HL-60/S4 treated with phorbol 12-myristate 13-acetate at 8.2 ng/mL for 4 days and 3 days (cell line): Measurements from ENCODE around the gene ATP5PF.
"Not testable (repeated sequence)": the region's sequence is repeated elsewhere in the genome, so short reads cannot be mapped to it uniquely, and the experiment has no call there.

Experiments
- in situ Hi-C: fragments of 300-500 bp; cut with MboI; formaldehyde crosslinking; loops from 2 replicates; pipeline ENCODE4 v1.15.0; 2022; ENCODE audit warnings: low sequenced_read_pairs

The ATP5PF gene

DNA sequence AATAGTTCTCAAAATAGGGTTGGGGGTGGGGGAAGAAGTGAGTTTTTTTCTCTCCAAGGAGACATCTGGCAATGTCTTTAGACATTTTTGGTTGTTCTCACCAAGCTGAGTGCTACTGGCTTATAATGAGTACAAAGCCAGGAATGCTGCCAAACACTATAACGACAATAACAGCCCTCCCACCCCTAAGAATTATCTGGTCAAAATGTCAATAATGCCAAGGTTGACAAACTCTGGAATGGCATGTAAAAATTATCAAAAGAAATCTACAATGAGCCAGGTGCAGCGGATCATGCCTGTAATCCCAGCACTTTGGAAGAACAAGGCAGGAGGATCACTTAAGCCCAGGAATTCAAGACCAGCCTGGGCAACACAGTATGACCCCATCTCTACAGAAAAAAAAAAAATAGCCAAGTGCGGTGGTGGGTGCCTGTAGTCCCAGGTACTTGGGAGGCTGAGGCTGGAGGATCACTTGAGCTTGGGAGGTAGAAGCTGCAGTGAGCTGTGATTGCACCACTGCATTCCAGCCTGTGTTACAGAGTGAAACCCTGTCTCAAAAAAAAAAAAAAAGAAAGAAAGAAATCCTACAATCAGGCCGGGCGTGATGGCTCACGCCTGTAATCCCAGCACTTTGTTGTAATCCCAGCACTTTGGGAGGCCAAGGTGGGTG is 2.5 kb downstream of the ATP5PF start:
- in situ Hi-C loops = loop anchor here (25.0 kb wide), 1 partner anchor 430 kb away; the partner anchor contains the start of gene APP

DNA sequence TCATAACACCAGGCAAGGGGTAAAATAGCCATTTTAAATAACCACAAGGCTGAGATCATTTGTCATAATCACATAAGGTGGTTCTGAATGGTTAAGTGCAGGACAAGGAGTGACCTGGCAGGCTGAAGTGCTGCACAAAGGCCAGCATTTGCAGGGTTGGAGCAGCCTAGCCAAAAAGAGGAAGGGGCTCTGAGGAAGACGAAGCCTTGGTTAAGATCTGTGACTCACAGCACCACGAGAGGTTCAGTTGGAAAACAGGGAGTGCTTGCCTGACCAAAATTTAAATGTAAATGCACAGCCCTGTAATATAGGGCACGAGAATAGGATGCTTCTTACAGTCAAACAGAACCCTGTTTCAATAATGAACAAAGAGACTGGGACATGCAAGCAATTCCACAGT is 12.1 kb downstream of the ATP5PF start:
- in situ Hi-C loops = loop anchor here (25.0 kb wide), 1 partner anchor 110 kb away; the partner anchor contains the start of gene MRPL39

DNA sequence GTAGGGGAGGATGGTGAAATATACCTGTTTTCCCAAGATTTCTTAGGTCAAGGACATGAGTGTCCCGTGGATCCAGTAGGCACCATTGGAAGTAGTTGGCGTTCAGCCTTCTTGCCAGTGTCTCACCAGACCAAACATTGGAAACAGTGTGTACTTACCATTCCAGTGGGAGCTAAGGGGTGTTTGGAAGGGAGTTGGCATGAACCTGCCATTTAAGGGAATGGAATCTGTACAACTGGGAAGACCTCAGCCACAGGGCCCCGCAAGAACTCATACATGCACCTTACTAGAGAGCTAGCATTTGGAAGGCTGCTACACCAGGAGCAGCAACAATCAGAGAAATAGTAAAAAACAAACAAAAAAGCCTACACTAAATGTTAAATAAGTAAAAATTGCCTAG is 12.7 kb downstream of the ATP5PF start:
- in situ Hi-C loops = loop anchor here (25.0 kb wide), 1 partner anchor 110 kb away; the partner anchor contains the start of gene MRPL39

DNA sequence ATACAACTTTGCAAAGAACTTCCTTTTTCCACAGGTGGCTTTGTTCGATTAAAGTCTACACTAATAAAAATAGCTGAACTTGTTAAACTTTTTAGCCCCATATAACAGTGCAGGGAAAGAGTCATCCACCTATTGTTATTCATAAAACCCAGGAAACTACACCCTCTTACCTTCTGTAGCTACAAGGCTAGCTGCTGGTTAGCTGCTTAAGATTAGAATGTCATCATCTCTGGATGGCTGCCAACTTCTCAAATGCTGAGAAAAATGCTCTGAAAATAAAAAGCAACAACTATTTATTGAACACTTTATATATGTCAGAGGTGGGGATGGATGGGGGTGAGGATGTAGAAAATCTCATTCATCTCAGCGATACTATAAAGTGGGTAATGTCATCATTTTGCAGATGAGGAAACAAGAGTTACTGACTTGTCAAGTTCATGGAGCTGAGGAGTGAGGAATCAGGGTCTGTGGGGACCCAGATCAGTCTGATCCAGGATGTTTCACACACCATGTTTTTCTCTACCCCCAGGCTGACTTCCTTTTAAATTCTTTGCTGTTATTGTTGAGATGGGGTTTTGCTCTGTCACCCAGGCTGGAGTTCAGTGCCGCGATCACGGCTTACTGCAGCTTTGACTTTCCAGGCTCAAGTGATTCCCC is 17.1 kb downstream of the ATP5PF start:
- in situ Hi-C loops = loop anchor here (25.0 kb wide), 1 partner anchor 105 kb away; the partner anchor contains the start of gene MRPL39

DNA sequence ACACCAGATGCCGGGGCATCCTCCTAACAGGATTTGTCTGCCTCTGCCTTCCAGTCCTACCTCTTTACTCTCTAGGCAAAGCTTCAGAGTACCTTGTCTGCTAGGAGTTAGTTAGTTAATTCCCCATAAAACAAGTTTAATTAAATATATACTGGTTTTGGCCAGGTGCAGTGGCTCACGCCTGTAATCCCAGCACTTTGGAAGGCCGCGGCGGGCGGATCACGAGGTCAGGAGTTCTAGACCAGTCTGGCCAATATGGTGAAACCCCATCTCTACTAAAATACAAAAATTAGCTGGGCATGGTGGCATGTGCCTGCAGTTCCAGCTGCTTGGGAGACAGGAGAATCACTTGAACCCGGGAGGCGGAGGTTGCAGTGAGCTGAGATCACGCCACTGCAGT is 20.6 kb downstream of the ATP5PF start:
- in situ Hi-C loops = loop anchor here (25.0 kb wide), 1 partner anchor 102 kb away; the partner anchor contains the start of gene MRPL39

DNA sequence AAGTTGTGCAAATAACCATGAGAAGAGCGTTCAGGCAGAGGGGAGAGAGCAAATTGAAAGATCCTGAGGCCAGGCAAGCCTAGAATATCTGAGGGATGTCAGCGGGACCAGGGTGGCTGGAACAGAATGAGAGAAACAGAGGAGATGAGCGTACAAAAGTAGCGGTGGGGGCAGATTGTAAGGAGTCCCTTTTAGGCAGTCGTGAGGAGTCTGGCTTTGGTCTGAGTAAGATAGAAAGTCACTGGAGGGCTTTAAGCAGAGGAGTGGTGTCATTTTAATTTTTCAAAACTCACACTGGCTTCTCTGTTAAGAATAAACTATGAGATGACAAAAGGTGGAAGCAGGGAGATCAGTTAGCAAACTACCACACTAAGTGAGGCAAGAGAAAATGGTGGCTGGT is 24.2 kb downstream of the ATP5PF start:
- in situ Hi-C loops = loop anchor here (25.0 kb wide), 1 partner anchor 98 kb away; the partner anchor contains the start of gene MRPL39

DNA sequence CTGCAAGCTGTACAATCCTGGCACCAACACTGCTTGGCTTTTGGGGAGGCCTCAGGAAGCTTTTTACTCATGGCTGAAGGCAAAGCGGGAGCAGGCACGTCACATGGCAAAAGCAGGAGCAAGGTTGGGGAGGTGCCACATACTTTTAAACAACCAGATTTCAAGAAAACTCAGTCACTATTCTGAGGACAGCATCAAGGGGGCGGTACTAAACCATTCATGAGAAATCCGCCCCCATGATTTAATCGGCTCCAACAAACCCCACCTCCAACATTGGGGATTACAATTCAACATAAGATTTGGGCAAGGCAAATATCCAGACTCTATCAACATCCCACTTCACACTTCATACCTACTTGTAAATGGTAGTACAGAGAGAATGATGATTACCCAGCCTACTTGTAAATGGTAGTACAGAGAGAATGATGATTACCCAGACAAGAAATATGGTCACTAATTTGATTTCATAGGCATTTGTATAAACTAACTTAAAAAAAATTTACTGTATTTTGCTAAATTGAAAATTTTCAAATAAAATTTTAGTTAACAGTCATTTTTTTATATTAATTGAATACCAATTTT is 24.9 kb downstream of the ATP5PF start:
- in situ Hi-C loops = loop anchor here (25.0 kb wide), 1 partner anchor 97 kb away; the partner anchor contains the start of gene MRPL39

DNA sequence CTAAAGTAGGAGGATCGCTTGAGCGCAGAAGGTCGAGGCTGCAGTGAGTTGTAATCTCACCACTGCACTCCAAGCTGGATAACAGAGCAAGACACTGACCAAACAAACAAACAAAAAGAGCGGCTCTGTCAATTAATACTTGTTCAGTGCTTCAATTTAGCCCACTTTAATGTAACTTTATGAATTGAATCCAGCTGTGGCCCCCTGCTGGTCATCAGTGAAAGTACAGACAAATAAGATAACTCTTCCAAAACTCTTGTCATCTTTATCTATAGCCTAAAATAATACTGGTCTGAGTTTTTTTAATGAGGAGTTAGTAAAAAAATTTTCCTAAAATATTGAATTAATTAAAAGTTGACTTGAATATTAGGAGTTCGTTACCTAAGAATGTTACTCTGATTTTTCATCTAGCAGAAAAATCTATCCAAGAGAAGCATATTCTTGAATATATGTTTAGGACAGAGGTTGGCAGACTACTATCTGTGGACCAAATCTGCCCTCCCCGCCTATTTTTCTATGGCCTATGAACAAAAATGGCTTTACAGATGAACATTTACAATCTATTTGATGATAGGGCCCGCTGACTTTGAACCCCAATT is 26.1 kb downstream of the ATP5PF start:
- in situ Hi-C loops = loop anchor here (25.0 kb wide), 1 partner anchor 96 kb away; the partner anchor contains the start of gene MRPL39

DNA sequence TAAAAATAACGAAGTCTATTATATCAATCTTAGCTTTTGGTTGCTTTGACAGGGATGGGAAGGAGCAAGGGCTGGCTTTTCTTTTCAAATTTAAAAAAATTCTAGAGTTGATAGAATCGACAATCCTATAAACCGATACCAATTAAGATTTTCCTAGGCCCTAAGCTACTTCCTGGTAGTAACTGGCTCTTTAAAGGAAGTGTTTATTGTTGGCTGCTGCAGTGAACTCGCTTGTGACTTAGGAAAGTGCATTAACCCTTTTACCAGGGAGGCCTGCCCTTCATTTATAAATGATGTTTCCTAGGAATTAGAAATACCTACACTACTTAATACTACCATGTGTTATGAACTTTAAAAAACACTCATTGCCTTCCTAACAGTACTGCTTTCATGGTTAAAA is 33.2 kb downstream of the ATP5PF start:
- in situ Hi-C loops = loop anchor here (25.0 kb wide), 1 partner anchor 89 kb away; the partner anchor contains the start of gene MRPL39

DNA sequence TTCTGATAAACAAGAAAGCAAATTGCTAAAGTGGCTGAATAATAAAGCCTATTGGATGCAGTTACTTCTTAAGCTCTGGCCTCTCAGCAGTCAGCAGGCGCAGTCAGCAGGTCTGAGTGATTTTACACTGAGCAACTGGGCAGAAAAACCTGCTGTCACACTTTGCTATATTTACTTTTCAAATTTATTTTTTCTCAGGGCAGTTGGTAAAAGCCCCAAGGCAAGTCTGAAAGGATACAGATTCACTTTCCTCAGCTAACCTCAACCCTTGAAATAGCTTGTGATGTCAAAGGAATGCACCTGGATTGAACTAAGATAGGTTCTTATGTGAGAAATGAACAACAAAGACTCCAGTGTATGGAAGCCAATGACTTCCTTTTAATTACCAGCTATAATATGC is 34.0 kb downstream of the ATP5PF start:
- in situ Hi-C loops = loop anchor here (25.0 kb wide), 1 partner anchor 88 kb away; the partner anchor contains the start of gene MRPL39

DNA sequence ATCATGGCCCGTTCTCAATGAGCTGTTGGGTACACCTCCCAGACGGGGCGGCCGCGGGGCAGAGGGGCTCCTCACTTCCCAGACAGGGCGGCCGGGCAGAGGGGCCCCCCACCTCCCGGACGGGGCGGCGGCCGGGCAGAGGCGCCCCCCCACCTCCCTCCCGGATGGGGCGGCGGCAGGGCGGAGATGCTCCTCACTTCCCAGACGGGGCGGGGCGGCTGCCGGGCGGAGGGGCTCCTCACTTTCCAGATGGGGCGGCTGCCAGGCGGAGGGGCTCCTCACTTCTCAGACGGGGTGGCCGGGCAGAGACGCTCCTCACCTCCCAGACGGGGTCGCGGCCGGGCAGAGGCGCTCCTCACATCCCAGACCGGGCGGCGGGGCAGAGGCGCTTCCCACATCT is 39.2 kb downstream of the ATP5PF start:
- in situ Hi-C loops = not testable (repeated sequence)

DNA sequence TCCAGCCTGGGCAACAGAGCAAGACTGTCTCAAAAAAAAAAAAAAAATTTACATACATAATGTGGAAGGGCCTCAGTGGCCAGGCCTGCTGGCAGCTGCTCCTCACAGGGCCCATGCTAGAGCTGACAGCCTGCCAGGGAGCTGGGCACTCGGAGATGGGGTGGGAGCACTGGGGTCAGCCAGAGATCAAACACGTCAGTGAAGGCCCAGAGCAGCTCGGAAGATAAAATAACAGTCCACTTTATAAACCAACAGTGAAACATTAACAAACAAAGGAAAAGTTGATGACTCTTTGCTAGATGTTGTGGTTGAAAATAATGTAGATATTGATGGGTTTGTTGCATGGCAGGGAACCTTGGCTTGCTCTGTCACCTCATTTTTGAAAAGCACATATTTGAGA is 42.7 kb downstream of the ATP5PF start:
- in situ Hi-C loops = no loop called here

DNA sequence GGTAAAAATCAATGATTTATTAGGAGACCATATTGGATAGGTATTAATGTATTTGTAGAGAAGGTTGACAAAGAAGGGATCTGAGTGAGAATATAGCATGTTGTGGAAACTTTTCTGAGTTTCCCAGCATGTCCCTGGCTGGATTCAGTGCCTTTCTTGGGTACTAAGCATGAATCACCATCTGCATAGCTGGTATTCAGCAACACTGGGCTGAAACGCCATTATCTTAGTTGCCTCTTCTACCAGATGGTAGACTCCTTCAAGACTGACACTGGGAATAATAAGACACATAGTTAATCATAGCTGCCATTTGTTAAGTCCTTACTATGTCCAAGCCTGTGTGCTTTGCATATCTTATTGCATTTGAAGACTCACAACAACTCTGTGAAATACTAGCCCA is 45.5 kb downstream of the ATP5PF start:
- in situ Hi-C loops = no loop called here

DNA sequence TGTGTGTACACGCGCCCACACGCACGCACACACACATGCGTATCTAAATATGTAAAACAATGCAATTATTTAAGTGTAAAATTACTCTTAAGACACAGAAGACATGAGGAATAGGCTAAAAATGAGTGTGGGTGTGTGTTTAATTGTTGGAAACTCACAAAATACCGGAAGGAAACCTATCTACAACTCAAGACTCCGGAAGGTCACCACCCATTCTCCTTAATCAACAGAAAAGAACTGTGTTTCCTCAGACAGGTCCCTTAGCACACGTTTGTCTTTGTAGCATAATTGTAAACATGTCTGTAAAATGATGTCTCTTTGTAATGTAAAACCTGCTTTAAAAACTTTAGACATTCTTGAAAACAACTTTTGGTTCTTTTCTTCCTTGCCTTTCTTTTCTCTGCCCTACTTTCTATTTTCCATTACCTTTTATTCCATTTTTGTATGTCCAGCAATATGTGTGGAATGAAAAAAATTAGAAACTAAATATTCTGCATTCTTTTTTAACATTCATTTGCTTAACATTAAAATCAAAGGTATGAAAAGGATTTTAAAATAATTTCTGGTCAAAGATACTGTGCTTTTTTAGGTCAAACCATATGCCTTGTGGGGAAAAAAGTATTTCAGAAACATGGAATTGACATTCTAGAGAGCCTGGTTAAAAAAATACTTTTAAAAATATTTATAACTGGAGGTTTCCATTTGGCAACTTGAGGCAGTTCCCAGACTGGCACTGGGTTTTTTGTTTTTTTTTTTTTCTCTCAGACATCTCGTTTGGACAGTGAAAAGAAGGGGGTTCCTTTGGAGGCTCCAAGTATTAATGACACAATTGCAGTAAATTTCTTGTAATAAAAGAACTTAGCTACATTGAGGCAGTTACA is 46.2 kb downstream of the ATP5PF start:
- in situ Hi-C loops = no loop called here

DNA sequence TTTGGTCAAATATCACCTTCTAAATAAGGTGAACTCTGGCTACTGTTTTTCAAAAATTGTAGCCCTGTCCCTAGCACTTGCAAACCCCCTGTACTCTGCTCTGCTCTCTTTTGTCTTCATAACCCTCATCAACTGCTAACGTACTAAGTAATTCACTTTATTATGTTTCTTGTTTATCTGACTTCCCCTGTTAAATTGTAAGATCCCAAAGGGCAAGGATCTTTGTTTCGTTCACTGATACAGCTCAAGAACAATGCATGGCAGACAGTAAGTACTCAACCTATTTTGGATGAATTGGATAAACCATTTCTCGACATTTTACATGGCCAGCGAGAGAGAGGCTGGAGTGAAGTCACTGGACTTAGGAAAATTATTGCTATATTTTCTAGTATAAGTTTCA is 46.9 kb downstream of the ATP5PF start:
- in situ Hi-C loops = no loop called here

DNA sequence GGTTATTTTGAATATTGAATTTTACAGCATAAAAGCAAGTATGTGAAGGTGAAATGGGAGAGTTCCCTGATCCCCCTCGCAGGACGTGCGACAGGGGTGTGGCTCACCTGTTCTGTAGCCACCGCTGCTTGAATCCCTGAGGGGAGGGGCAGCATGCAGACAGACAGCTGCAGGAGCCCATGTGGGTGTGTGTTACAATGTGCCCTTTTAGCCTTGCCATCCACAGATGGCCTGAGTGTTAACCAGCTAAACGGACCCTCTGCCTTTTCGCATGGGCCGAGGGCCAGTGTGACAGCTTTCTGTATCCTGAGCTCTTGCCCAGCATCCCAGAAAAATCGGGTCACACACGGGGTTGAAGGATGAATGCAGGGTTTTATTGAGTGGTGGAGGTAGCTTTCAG is 52.3 kb downstream of the ATP5PF start:
- in situ Hi-C loops = no loop called here

DNA sequence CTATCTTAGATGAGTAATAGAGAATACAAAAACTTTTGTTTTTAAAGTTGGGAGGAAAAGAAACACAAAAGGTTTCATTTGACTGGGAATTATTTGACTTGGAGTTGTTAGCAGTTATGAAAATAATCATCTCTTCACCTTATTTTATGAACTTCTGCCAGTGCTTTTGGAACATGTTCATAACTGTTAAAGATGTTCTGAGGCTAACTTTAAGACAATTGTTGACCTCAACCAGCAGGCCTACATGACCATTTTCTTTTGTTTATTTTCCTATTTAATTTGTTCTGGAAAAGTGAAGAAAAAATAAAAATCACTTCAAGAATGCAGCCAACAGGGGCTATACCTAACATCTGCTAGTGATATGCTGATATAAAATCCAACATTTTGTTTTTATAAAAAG is 58.3 kb downstream of the ATP5PF start:
- in situ Hi-C loops = no loop called here
